ENCODE results near the gene MAGEB18. TPM values are rescaled to one million over a fixed set of nuclear protein-coding genes. Genes with fewer than 3 reads are reported as not detected.

The MAGEB18 gene
- total RNA-seq, result not detected

GRCh38 chrX:26138274-26138673 is at the start of gene MAGEB18:
MAGEB18 (plus strand) TSS chrX:26138343; CDS start chrX:26138986, 643 bp downstream.
- no peak for DNase-seq (ENCODE audit: low spot score)

- no peak for DNase-seq (ENCODE audit: low spot score)
These were observed 37.7 kb upstream of the MAGEB18 start for GRCh38 chrX:26100421-26100920.

GRCh38 chrX:26109142-26109541 is 29.0 kb upstream of the MAGEB18 start:
- no peak for DNase-seq (ENCODE audit: low spot score)

GRCh38 chrX:26146024-26146423 is 7.9 kb downstream of the MAGEB18 start:
- no peak for DNase-seq (ENCODE audit: low spot score)

GRCh38 chrX:26160301-26160700 is 22.2 kb downstream of the MAGEB18 start, which contains the start of gene MAGEB6B:
MAGEB6B (plus strand) TSS chrX:26160601; CDS start chrX:26160601, 0 bp downstream.
- DNase-seq (ENCODE audit: low spot score), result no peak

Other genes with a start within 250 kb of the MAGEB18 start
- not detected for gene MAGEB6B, start 22.3 kb downstream of the MAGEB18 start, total RNA-seq
- gene MAGEB6, start 54.1 kb downstream of the MAGEB18 start, total RNA-seq, result not detected
- not detected for gene MAGEB5, start 77.8 kb downstream of the MAGEB18 start, total RNA-seq